PC-9 (cell line): ENCODE data around the gene TMEM187. TPM values are rescaled to one million over a fixed set of nuclear protein-coding genes. Genes with fewer than 3 reads are reported as not detected.

Experiments
- BruUV-seq: library from RNA; stranded (reverse); fragments of 400-500 nt; replicated peaks from 2 replicates; lab custom pipeline; 2021; lab: Mats Ljungman, UMichigan
- CTCF ChIA-PET: fragments of 300-600 bp; sonication (Branson Sonifier 250); formaldehyde crosslinking; loops from one replicate; lab custom pipeline; 2022; ENCODE audit warnings: antibody characterized with exemption; lab: Charles Lee
- POLR2A ChIA-PET: fragments of 300-600 bp; sonication (Branson Sonifier 250); formaldehyde crosslinking; loops from one replicate; lab custom pipeline; 2022; ENCODE audit warnings: antibody characterized with exemption; ENCODE audit not compliant: unreplicated experiment; lab: Charles Lee
- DNase-seq, 2 experiments: peaks; one replicate each; pipeline versions ENCODE4 v3.0.0 to v3.0.0-alpha.2; 2015 to 2022; ENCODE audit warnings: mixed read lengths in 1 of 2
- H2AFZ ChIP-seq: fragments of 200-600 bp; sonication (generic); 2 replicates; pipeline ENCODE4 v1.8.1; 2017; ENCODE audit warnings: antibody characterized with exemption
- H3F3A ChIP-seq: fragments of 200-600 bp; sonication (generic); 2 replicates; pipeline ENCODE4 v1.8.1; 2017; ENCODE audit warnings: antibody characterized with exemption, mild to moderate bottlenecking, low read depth; ENCODE audit not compliant: insufficient read depth
- H3K27ac ChIP-seq: fragments of 200-600 bp; sonication (generic); 2 replicates; pipeline ENCODE4 v1.6.1; 2016; ENCODE audit warnings: mixed run types
- H3K27me3 ChIP-seq: fragments of 200-600 bp; sonication (generic); 2 replicates; pipeline ENCODE4 v1.6.1; 2016; ENCODE audit warnings: low read depth, mixed run types; ENCODE audit not compliant: insufficient read depth
- H3K36me3 ChIP-seq: fragments of 200-600 bp; sonication (generic); 2 replicates; pipeline ENCODE4 v1.6.1; 2016; ENCODE audit warnings: low read depth, mixed run types
- H3K4me1 ChIP-seq: fragments of 200-600 bp; sonication (generic); replicated peaks from 2 replicates; pipeline ENCODE4 v1.6.1; 2016; ENCODE audit warnings: mixed run types; ENCODE audit not compliant: insufficient read depth
- H3K4me2 ChIP-seq: fragments of 200-600 bp; sonication (generic); 2 replicates; pipeline ENCODE4 v1.6.1; 2017; ENCODE audit warnings: mixed run types
- H3K4me3 ChIP-seq: fragments of 200-600 bp; sonication (generic); 2 replicates; pipeline ENCODE4 v1.6.1; 2016; ENCODE audit warnings: mixed run types
- H3K79me2 ChIP-seq: fragments of 200-600 bp; sonication (generic); 2 replicates; pipeline ENCODE4 v1.6.1; 2017; ENCODE audit warnings: low read depth, mixed run types
- H3K9me2 ChIP-seq: fragments of 200-600 bp; sonication (generic); 2 replicates; pipeline ENCODE4 v1.8.1; 2017; ENCODE audit warnings: mild to moderate bottlenecking; ENCODE audit not compliant: insufficient read depth
- H3K9me3 ChIP-seq: fragments of 200-600 bp; sonication (generic); 2 replicates; pipeline ENCODE4 v1.8.1; 2016; ENCODE audit warnings: low read depth; ENCODE audit not compliant: insufficient read depth
- H4K20me1 ChIP-seq: fragments of 200-600 bp; sonication (generic); 2 replicates; pipeline ENCODE4 v1.8.1; 2017; ENCODE audit not compliant: insufficient read depth
- CTCF ChIP-seq: fragments of 200-600 bp; sonication (generic); conservative IDR thresholded peaks from 2 replicates; pipeline ENCODE4 v1.6.1; 2017; ENCODE audit warnings: mixed run types, antibody characterized with exemption, mild to moderate bottlenecking, moderate library complexity
- EZH2 ChIP-seq: fragments of 200-600 bp; sonication (generic); IDR thresholded peaks from 2 replicates; pipeline ENCODE4 v1.8.0; 2017; ENCODE audit warnings: antibody characterized with exemption, low read depth
- intact Hi-C: fragments of 100-400 bp; cut with micrococcal nuclease; formaldehyde crosslinking; loops from one replicate; pipeline ENCODE4 v1.10.0; 2022; ENCODE audit not compliant: unreplicated experiment
- total RNA-seq: library from RNA; stranded (reverse); gene quantifications from 2 replicates; pipeline ENCODE4 v1.2.3, GENCODE V29; 2021

Gene TMEM187
- total RNA-seq, 1 experiment from 2014 or later = 20.1 TPM

GRCh38 chrX:153955228-153955732, 17.3 kb upstream of the TMEM187 start:
- Histone ChIP-seq H2AFZ (no peak overlapping the region), H4K20me1 (peaks cover 9% of the 10 kb centered on the region; the same call in 1 of the 2 replicates), H3K4me3 (no peak overlapping the region), H3K4me1 (no peaks in the 10 kb centered on the region), H3F3A (no peaks in the 10 kb centered on the region), H3K79me2 (no peaks in the 10 kb centered on the region), H3K36me3 (no peaks in the 10 kb centered on the region), H3K4me2 (no peak overlapping the region), H3K27ac (no peak overlapping the region), H3K27me3 (no peaks in the 10 kb centered on the region), H3K9me3 (no peaks in the 10 kb centered on the region), H3K9me2 (no peaks in the 10 kb centered on the region)
- intact Hi-C loops = no loop called here
- ChIA-PET CTCF (no interaction called here), POLR2A (no interaction called here)
- no peak for DNase-seq
- no peak for TF ChIP-seq CTCF
- TF ChIP-seq EZH2 = no peak
- no TSS peak for BruUV-seq

- no peaks in the 10 kb centered on the region for H3F3A ChIP-seq
- POLR2A ChIA-PET = no interaction called here
- DNase-seq = no peak
- no peak overlapping the region for H3K4me2 ChIP-seq
- intact Hi-C loops = no loop called here
- H3K79me2 ChIP-seq = no peaks in the 10 kb centered on the region
- BruUV-seq = no TSS peak
- no peak overlapping the region for H3K4me3 ChIP-seq
- no peaks in the 10 kb centered on the region for H3K4me1 ChIP-seq
- no peaks in the 10 kb centered on the region for H3K9me2 ChIP-seq
- CTCF ChIA-PET = no interaction called here
- no peak for TF ChIP-seq CTCF
- TF ChIP-seq EZH2 = no peak
- H4K20me1 ChIP-seq = peaks cover 9% of the 10 kb centered on the region; the same call in 1 of the 2 replicates
- H3K27me3 ChIP-seq = no peaks in the 10 kb centered on the region
- H3K27ac ChIP-seq = no peak overlapping the region
- no peaks in the 10 kb centered on the region for H3K36me3 ChIP-seq
- H3K9me3 ChIP-seq = no peaks in the 10 kb centered on the region
- no peak overlapping the region for H2AFZ ChIP-seq
These were observed 16.3 kb upstream of the TMEM187 start for GRCh38 chrX:153956044-153956907.

- POLR2A ChIA-PET = no interaction called here
- DNase-seq = no peak
These were observed 15.3 kb upstream of the TMEM187 start for GRCh38 chrX:153957224-153957623.

More at GRCh38 chrX:153957224-153957623, 15.3 kb upstream of the TMEM187 start:
- Histone ChIP-seq H4K20me1 (peaks cover 9% of the 10 kb centered on the region; the same call in 1 of the 2 replicates), H3K4me3 (no peak overlapping the region), H3K36me3 (no peaks in the 10 kb centered on the region), H3K4me2 (no peak overlapping the region), H3F3A (no peaks in the 10 kb centered on the region), H3K4me1 (no peaks in the 10 kb centered on the region), H2AFZ (no peak overlapping the region), H3K27me3 (no peaks in the 10 kb centered on the region), H3K9me3 (no peaks in the 10 kb centered on the region), H3K9me2 (no peaks in the 10 kb centered on the region), H3K79me2 (no peaks in the 10 kb centered on the region), H3K27ac (no peak overlapping the region)
- CTCF ChIA-PET = no interaction called here
- BruUV-seq = no TSS peak
- intact Hi-C loops = no loop called here
- no peak for TF ChIP-seq CTCF
- TF ChIP-seq EZH2 = no peak
